SK-N-SH treated with all-trans-retinoic acid at 6 μM for 48 hours (cell line): ENCODE results near the gene KCNH2.

Source experiments
- ATAC-seq: fragments of 200-7000 bp; cut with Tn5 transposase; 3 replicates; pipeline ENCODE4 v1.9.1; 2020; ENCODE audit warnings: mild to moderate bottlenecking, moderate library complexity
- ARNTL ChIP-seq: fragments of 450-650 bp; formaldehyde crosslinking; IDR thresholded peaks from 2 replicates; pipeline ENCODE4 v1.5.0; 2020; ENCODE audit warnings: low read depth, mild to moderate bottlenecking, moderate library complexity, borderline replicate concordance
- BACH2 ChIP-seq: fragments of 250-450 bp; sonication (Bioruptor Pico); IDR thresholded peaks from 2 replicates; pipeline ENCODE4 v1.9.0; 2021; ENCODE audit warnings: mild to moderate bottlenecking, borderline replicate concordance
- CSDC2 ChIP-seq: fragments of 250-450 bp; sonication (Bioruptor Pico); IDR thresholded peaks from 2 replicates; pipeline ENCODE4 v1.5.0; 2020; ENCODE audit warnings: mild to moderate bottlenecking, moderate library complexity
- CSRNP3 ChIP-seq: fragments of 250-450 bp; sonication (Bioruptor Pico); IDR thresholded peaks from 2 replicates; pipeline ENCODE4 v1.5.1; 2021; ENCODE audit warnings: mild to moderate bottlenecking, moderate library complexity
- ESRRG ChIP-seq: fragments of 250-450 bp; sonication (Bioruptor Pico); IDR thresholded peaks from 2 replicates; pipeline ENCODE4 v1.6.1; 2021; ENCODE audit warnings: mild to moderate bottlenecking
- GLIS3 ChIP-seq: fragments of 250-450 bp; sonication (Bioruptor Pico); IDR thresholded peaks from 2 replicates; pipeline ENCODE4 v1.5.0; 2020; ENCODE audit warnings: mild to moderate bottlenecking, moderate library complexity
- ISL1 ChIP-seq: fragments of 250-450 bp; sonication (Bioruptor Pico); IDR thresholded peaks from 2 replicates; pipeline ENCODE4 v2.1.2; 2022; ENCODE audit warnings: mild to moderate bottlenecking, moderate library complexity
- OSR1 ChIP-seq: fragments of 250-450 bp; sonication (Bioruptor Pico); IDR thresholded peaks from 2 replicates; pipeline ENCODE4 v1.8.0; 2022; ENCODE audit warnings: moderate library complexity, mild to moderate bottlenecking, inconsistent platforms
- PATZ1 ChIP-seq: fragments of 250-450 bp; sonication (Bioruptor Pico); IDR thresholded peaks from 2 replicates; pipeline ENCODE4 v1.8.0; 2020; ENCODE audit warnings: mild to moderate bottlenecking, moderate library complexity, borderline replicate concordance
- POU6F1 ChIP-seq: fragments of 250-450 bp; sonication (Bioruptor Pico); IDR thresholded peaks from 2 replicates; pipeline ENCODE4 v1.8.0; 2021; ENCODE audit warnings: low read depth, mild to moderate bottlenecking, moderate library complexity, borderline replicate concordance
- PPARA ChIP-seq: fragments of 250-450 bp; sonication (Bioruptor Pico); IDR thresholded peaks from 2 replicates; pipeline ENCODE4 v1.5.0; 2020; ENCODE audit warnings: mild to moderate bottlenecking, borderline replicate concordance
- RARB ChIP-seq: fragments of 250-450 bp; sonication (Bioruptor Pico); IDR thresholded peaks from 2 replicates; pipeline ENCODE4 v1.8.0; 2021; ENCODE audit warnings: mild to moderate bottlenecking, moderate library complexity
- SNAI2 ChIP-seq: fragments of 250-450 bp; sonication (Bioruptor Pico); IDR thresholded peaks from 2 replicates; pipeline ENCODE4 v1.5.0; 2020; ENCODE audit warnings: mild to moderate bottlenecking, moderate library complexity
- TCF4 ChIP-seq: fragments of 250-450 bp; sonication (Bioruptor Pico); IDR thresholded peaks from 2 replicates; pipeline ENCODE4 v1.8.0; 2021; ENCODE audit warnings: mild to moderate bottlenecking, moderate library complexity, borderline replicate concordance
- TOX ChIP-seq: fragments of 250-450 bp; sonication (Bioruptor Pico); IDR thresholded peaks from 2 replicates; pipeline ENCODE4 v1.8.0; 2021; ENCODE audit warnings: mild to moderate bottlenecking, moderate library complexity, borderline replicate concordance
- ZC3H10 ChIP-seq: fragments of 250-450 bp; sonication (Bioruptor Pico); IDR thresholded peaks from 2 replicates; pipeline ENCODE4 v1.5.1; 2021; ENCODE audit warnings: mild to moderate bottlenecking, moderate library complexity
- ZFP3 ChIP-seq: fragments of 250-450 bp; sonication (Bioruptor Pico); IDR thresholded peaks from 2 replicates; pipeline ENCODE4 v1.5.0; 2020; ENCODE audit warnings: mild to moderate bottlenecking, moderate library complexity
- ZFP30 ChIP-seq: fragments of 450-650 bp; formaldehyde crosslinking; IDR thresholded peaks from 2 replicates; pipeline ENCODE4 v1.5.0; 2022; ENCODE audit warnings: mild to moderate bottlenecking, moderate library complexity
- ZNF565 ChIP-seq: fragments of 450-650 bp; formaldehyde crosslinking; conservative IDR thresholded peaks from 2 replicates; pipeline ENCODE4 v1.5.0; 2020; ENCODE audit warnings: low read depth, mild to moderate bottlenecking, moderate library complexity
- ZNF70 ChIP-seq: fragments of 450-650 bp; formaldehyde crosslinking; IDR thresholded peaks from 2 replicates; pipeline ENCODE4 v1.5.0; 2020; ENCODE audit warnings: mild to moderate bottlenecking, moderate library complexity
- ZNF8 ChIP-seq: fragments of 450-650 bp; formaldehyde crosslinking; IDR thresholded peaks from 2 replicates; pipeline ENCODE4 v1.5.0; 2020; ENCODE audit warnings: mild to moderate bottlenecking, moderate library complexity
- TF ChIP-seq, protein P1 (sequence below): fragments of 250-450 bp; sonication (Bioruptor Pico); IDR thresholded peaks from 2 replicates; pipeline ENCODE4 v1.5.0; 2020; ENCODE audit warnings: mild to moderate bottlenecking, moderate library complexity

The KCNH2 gene

DNA sequence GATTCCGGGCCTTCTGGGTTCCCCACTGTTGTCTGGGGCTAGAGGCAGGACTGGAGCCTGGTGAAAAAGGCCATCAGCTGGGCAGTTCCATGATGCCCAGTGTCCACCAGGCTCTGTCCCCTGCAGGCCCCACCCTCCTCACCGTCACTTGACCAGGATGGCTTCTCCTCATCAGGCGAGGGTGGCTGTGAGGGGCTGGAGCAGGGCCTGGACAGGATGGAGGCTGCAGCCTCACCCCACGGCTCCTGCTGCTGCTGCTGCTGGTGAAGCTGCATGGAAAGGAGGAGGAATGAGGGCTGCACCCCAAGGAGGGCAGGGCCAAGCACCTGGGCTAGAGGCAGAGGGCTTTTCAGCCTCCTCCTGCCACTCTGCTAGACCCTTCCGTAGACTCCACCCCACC, 37.8 kb upstream of the KCNH2 start:
- no peak for ATAC-seq
- TF ChIP-seq RARB (CRISPR knock-in tag) (no peak), ISL1 (no peak), ZNF70 (CRISPR knock-in tag) (no peak), CSDC2 (CRISPR knock-in tag) (no peak), TOX (no peak), ZNF565 (CRISPR knock-in tag) (no peak), CSRNP3 (CRISPR knock-in tag) (no peak), ZNF8 (no peak), OSR1 (CRISPR knock-in tag) (no peak), POU6F1 (CRISPR knock-in tag) (no peak), SNAI2 (no peak), GLIS3 (CRISPR knock-in tag) (no peak), ZFP30 (CRISPR knock-in tag) (no peak), ESRRG (CRISPR knock-in tag) (no peak), ZC3H10 (no peak), ARNTL (CRISPR knock-in tag) (no peak), TCF4 (CRISPR knock-in tag) (no peak), PPARA (CRISPR knock-in tag) (no peak), ZFP3 (CRISPR knock-in tag) (no peak)
- TF ChIP-seq, protein P1, sequence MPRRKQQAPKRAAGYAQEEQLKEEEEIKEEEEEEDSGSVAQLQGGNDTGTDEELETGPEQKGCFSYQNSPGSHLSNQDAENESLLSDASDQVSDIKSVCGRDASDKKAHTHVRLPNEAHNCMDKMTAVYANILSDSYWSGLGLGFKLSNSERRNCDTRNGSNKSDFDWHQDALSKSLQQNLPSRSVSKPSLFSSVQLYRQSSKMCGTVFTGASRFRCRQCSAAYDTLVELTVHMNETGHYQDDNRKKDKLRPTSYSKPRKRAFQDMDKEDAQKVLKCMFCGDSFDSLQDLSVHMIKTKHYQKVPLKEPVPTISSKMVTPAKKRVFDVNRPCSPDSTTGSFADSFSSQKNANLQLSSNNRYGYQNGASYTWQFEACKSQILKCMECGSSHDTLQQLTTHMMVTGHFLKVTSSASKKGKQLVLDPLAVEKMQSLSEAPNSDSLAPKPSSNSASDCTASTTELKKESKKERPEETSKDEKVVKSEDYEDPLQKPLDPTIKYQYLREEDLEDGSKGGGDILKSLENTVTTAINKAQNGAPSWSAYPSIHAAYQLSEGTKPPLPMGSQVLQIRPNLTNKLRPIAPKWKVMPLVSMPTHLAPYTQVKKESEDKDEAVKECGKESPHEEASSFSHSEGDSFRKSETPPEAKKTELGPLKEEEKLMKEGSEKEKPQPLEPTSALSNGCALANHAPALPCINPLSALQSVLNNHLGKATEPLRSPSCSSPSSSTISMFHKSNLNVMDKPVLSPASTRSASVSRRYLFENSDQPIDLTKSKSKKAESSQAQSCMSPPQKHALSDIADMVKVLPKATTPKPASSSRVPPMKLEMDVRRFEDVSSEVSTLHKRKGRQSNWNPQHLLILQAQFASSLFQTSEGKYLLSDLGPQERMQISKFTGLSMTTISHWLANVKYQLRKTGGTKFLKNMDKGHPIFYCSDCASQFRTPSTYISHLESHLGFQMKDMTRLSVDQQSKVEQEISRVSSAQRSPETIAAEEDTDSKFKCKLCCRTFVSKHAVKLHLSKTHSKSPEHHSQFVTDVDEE (CRISPR knock-in tag): no peak

DNA sequence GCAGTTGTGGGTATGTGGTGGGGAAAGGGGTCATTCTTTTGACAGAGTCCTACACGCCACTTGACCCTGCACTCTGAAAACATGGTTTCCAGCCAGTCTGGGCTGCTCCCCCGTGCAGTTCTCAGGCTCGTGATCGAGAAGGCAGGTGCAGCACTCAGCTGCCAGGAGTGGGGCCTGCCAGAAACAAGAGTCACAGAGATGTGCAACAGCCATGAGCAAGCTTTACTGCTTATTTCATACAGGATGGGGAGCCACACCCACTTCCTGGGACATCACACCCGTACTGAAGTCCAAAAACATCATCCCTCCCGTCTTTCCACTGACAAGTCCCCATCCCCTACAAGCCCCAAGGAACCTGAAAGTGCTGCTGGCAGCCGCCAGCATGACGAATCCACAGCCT, 36.8 kb upstream of the KCNH2 start:
- TF ChIP-seq ZFP3 (CRISPR knock-in tag): no peak
- TF ChIP-seq SNAI2: no peak
- no peak for TF ChIP-seq PATZ1 (CRISPR knock-in tag)
- no peak for TF ChIP-seq TOX
- TF ChIP-seq, protein P1 (CRISPR knock-in tag): no peak
- no peak for TF ChIP-seq BACH2 (CRISPR knock-in tag)
- TF ChIP-seq CSRNP3 (CRISPR knock-in tag): no peak
- no peak for TF ChIP-seq OSR1 (CRISPR knock-in tag)
- no peak for TF ChIP-seq CSDC2 (CRISPR knock-in tag)
- no peak for TF ChIP-seq ZNF565 (CRISPR knock-in tag)
- TF ChIP-seq POU6F1 (CRISPR knock-in tag): no peak
- TF ChIP-seq ZNF70 (CRISPR knock-in tag): no peak
- ATAC-seq: no peak
